ENCODE data around the gene LARP1.

Gene LARP1

DNA sequence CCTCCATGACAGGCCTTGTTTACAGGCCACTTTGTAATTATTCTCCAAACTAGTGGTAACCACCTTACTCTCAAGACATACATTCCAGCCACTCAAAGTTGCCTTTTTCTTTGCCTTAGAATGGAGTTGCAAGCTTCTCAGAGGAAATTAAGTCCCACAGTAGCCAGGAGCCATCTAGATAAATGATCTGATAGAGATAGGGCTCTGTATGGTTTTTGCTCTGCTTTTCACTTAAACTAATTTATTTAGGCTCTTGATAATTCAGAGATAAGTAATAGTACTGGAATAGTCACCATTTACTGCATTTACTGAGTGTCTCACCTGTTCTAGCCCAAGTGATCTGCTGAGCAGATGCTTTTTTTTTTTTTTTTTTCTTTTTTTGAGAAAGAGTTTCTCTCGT lies 7.5 kb downstream of the LARP1 start:
- no peak for DNase-seq

DNA sequence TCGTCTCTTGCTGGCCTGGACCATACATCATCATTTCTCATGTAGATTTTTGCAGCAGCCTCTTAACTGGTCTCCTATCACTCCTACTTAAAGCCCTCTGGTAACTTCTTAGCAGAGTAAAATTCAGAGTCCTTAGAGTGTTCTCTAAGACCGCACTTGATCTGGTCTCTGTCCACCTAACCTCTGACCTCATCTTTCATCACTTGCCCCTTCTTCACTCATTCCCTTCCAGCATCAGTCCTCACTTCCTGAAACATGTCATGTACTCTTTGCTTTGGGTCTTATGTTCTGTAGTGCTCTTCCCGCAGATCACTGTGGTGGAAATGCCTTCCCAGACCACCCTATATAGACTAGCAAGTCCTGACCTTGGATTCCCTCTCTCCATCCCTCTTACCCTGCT lies 9.8 kb downstream of the LARP1 start:
- no peak for DNase-seq

DNA sequence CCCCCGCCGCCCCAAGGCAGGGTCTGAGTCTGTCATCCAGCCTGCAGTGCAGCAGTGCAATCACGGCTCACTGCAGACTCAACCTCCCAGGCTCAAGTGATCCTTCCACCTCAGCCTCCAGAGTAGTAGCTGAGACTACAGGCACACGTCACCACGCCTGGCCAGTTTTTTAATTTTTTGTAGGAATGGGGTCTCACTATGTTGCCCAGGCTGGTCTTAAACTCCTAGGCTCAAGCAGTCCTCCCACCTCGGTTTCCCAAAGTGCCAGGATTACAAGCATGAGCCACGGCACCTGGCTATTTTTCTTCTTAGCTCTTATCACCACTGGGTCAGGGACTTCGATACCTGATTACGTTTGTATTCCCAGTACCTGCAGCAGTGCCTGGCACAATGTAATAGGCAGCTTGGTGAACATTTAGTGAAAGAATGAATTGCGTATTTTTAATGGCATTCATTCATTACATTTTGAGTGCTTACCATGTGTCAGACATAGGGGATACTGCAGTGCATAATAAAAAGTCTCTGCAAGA lies 10.3 kb downstream of the LARP1 start:
- no peak for DNase-seq

DNA sequence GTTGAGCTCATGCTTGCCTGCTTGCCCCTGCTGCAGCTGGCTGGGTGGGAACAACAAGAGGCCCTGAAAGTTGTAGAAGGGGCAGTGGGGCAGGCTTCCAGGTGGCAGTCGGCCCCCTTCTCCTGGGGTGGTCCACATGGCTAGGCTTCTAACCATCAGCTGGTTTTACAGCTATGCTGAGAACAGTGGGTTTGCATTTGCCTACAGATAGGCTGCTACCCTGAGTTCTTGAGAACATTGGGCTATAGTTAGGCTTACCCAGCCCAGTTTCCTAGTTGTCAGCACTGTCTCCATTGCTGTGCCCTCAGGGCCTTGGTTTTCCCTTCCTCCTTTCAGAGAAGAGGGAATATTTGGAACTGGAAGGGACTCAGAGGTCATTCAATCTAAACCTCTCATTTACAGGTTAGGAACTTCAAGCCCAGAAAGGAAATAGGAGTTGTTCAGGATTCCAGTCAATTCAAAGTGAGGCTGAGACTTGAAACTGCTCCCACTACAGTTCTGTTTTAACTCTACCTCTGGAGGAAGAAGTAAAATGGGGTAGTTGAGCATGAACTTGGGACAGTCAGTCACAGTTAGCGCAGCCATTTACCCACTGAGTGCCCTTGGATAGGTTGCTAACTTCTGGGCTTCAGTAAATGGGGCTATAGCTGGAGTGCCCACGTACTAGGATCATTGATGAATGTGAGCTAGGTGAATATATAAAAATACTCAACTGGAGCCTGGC lies 11.5 kb downstream of the LARP1 start:
- DNase-seq = no peak

DNA sequence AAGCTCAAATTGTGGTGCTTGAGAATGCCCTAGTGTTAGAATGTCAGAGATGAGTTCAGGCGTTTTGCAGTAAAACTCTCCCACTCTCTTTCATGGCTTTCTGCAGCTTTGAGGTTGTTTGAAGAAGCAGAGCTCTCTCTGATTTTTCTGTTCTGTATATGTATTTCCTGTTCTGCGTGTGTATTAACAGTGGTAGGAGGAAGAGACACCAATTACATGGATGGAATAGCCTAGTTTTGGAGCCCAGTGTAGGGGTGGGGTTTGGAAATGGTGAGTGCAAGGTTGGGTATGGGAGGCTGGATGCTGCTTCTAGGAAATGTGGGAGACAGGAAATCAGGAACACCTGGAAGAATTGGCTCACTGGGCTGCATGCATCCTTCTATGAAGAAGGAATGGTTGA lies 12.4 kb downstream of the LARP1 start:
- no peak for DNase-seq

DNA sequence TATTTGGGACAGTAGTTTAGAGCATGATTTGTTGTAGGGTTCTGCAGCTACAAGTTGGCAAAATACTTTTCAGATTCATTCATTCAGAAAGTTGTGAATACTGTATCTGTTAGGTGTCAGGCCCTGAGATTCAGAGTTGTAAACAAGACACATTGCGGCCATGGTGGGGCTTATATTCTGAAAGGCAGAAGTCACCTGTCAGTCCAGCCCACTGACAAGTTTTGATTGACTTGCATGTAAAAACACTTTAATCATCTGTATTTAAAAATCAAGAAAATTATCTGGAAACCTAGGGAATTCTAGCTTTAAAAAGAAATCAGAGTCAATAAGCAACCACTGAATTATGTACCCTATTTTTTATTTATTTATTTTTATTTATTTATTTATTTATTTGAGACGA lies 13.0 kb downstream of the LARP1 start:
- DNase-seq = no peak

DNA sequence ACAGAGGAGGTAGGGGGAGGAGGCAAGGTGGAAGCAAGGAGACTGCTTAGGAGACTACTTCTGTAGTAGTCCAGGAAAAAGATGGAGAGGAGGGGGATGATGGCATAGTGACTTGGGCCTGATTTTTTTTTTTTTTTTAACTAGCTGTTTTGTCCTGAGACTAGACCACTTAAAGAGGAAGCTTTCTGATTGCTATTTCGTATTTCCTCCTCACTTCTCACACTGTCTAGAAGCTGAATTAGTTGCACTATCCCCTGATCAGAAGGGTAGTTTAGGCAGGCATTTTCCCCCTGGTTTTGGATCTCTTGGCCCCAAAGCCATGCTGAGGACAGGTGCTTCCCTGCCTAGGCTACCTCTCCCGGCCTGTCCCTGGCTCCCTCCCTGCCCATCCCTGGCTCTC lies 14.9 kb downstream of the LARP1 start:
- DNase-seq = no peak

DNA sequence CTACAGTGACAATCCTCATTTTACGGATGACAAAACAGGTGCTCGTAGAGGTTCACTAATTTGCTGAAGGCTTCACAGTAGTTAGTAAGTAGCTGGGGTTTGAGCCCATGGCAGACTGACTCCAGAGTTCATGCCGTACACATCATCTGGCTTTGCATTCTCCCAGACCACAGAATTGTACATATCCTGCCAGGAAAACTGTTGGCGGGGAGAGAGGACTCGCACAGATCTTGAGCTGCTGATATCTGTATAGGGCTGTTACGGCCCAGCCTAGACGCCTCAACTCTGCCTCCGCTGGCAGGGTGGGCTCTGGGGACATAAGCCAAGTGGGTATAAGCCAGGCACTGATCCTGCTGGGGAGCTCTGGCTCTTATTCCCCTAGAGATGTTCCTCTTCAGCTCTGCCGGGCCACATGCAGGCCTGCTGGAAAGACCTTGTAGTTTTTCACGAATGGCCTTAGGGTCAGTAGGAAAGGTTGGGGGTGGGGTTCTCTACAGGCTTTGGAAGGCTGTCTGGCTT lies 16.3 kb downstream of the LARP1 start:
- no peak for DNase-seq

DNA sequence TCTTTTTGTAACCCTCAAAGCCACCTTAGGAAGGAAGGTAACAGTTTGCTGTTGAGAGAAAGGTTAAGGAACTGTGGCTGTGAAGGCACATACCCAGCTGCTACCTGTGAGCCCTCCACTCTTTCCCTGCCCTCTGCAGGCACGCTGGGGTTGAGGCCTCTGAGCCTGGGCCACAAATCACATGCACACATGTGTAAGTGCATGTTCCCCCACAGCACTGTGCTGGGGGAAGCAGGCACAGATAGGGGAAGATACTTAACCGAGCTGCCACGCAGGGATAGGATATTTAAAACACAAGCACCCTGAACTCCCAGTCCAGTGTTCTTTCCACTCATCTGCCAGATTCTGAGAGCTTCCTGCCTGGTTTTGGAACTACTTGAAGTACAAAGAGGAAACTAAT lies 18.1 kb downstream of the LARP1 start:
- DNase-seq = no peak

DNA sequence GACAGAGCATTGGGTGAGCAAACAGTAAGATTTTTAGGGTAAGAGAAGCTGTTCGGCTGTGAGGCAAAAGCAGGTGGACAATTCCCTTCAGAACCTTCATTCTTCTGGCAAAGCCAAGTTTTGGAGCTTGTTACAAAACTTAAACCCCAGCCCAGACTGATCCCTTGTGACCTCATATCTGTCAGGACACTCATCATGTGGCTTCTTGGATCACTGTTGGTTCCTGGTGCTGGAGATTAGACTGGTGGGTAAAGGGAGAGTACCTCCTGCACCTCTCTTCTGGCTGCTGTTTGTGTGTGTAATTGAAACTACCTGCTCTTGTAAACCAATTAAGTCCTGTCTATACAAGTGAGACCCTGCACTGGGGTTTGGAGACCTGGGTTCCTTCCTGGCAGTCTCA lies 21.0 kb downstream of the LARP1 start:
- DNase-seq = no peak

DNA sequence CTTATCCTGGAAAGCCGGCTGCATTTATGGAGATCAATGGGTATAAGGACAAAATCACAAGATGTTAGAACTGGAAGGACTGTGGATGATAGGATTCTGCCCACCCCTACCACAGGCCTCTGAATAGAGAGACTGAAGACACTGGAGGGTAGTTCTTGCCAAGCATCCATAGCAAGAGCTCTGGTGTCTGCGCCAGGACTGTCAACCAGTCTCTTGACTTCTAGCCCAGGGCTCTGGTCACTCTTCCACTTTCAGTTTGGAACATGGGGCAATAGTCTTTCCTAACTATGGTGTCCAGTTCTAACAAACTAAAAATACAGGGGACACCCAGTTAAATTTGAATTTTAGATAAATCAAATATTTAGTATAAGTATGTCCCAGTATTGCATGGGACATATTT lies 23.4 kb downstream of the LARP1 start:
- DNase-seq = no peak

DNA sequence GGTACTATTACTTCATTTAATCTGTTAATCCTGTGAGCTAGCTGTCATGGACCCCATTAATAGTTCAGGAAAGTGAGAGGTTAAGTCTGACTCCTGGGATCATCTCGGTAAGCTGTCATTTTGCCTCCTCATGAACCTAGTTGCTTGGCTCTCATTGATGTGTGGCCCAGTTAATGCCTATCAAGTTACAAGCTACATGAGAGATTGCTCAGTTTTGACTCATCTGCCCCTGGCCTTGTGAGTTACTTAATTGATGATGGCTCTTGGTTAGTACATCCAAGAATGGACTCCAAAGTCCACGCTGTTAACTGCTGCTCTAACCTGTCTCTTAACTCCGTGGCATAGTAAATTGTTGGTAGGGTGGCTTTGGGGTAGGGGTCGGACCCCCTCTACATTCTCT lies 23.9 kb downstream of the LARP1 start:
- DNase-seq = no peak

DNA sequence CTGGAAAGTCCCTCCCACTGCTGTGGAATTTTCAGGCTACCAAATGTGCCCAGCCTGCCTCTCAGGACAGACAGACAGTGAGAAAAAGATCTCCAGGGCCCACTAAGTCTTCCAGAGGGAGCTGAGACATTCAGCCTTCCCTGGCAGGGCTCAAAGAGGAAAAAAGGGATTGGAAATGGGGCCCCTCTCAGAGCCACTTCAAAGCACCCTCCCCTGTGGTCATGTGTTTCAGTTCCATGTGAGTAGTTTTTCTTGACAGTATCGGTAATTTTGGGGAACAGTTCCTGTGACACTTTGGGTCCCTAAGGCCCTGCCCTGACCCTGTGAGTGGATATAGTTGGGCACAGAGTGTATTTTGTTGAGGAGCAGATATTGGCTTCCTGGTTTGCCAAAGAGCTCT lies 25.0 kb downstream of the LARP1 start:
- no peak for DNase-seq

DNA sequence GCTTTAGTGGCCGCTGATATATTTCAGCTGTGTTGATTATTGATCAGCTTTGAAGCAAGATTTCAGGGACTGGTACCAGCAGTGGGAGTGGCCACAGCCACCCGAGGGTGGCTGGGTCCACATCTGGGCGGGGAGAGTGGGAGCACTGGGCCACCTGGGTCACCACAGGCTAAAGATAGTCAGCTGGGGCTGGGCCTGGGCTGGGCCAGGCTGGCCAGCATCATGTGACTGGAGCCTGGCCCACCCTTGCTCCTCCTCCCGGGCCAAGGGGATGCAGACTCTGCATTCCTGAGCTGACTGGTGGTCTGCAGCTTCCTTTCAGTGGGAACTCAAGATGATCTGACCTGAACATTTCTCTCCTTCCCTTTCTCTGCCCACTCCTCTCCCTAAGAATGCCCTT lies 27.1 kb downstream of the LARP1 start:
- no peak for DNase-seq

DNA sequence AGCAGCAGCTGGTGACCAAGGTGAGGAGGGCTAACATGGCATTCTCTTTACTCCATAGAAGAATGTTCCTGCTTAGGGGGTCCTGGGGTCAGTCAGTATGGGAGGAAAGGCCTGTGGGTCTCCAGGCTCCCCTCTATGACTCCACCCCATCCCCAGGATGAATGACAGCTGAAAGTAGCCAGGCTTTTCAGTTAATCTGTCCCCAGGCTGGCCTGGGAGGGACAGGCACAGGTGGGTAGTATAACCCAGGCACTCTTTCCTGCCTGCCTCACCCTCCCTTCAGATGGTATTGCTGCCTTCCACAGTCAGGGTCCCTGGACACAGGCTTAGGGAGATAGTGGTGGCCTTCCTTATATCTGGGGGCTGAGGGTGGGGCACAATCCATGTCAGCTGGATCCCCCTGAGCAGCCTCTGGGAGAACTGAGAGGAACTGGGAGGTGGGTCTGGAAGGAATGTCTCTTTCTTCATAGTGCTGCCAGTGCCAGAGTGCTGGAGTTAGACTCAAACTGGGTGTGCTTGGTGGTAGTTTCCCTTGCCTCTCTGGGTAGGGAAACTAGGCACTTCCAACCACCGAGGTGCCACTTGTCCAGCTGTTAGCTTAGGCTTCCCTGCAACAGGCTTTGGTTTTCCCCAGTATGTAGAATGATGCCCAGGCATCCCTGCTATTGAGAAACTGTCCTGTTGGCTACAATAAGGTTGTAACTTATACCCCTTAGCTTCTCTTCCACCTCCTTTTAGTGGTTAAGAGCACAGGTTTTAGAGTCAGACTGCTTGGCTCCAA lies 27.8 kb downstream of the LARP1 start:
- no peak for DNase-seq

DNA sequence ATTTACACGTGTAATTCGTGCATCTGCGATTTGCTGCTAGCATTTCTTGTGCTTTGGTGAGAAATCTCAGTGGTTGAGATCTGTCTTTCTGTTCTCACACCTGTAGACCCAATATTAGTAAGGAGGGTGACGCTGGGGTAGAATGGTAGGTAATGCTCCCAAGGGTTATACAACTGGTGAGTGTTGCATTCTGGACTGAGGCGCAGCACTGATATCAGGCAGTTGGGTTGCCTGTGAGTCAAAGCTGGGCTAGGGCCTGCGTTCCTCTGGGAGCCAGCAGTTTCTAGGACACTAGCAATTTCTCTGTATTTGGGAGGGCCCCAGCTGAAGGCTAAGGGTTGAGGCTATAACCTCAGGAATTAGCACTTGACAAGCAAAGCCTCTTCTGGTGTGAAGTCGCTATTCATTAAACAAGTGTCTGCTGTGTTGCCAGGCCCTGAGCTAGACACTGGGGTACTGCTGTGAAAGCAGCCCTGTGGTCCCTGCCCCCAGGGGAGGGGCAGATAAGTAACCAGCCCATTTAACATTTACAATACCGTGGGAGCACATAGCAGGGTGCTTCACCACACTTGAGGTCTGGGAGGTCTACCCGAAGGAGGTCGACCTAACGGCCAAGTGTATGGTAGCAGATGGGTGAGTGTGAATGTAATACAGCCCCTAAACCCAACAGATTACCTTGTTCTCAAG lies 28.7 kb downstream of the LARP1 start:
- no peak for DNase-seq

DNA sequence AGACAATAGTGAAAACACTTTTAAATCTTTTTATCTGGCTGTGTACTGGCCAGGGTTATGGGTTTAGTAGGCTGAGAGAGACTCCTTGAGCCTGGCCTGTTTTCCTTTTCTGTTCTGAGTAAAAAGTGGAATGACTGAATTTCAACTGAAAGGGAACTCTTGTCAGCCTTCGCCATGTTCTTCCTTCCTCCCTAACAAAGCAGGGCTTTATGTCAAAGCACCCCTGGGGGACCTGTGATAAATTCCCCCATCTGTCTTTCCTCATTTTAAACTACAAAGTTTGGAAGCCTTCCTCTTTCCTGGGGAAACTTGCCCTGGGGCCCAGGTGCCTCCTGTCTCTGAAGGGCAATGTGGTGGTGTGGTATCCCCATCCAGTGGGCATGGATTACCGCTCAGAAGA lies 29.7 kb downstream of the LARP1 start:
- no peak for DNase-seq

DNA sequence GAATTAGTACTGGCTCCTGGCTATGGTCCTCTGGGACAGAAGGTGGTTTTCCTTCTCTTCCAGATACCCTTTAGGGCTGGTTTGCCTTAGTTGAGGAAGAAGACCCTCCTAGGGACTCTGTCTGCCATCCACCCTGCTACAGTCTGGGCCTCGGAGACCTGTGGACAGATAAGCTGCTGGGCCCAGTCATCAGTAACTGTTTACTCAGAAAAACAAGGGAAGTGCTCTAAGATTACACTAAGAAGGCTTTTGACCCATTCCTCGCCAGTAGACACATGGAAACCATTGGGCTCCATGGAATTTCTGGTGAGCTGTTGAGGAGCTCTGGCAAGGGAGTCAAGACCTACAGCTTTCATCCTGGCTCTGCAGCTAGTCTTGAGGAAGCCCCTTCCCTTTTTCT lies 31.2 kb downstream of the LARP1 start:
- DNase-seq = no peak

DNA sequence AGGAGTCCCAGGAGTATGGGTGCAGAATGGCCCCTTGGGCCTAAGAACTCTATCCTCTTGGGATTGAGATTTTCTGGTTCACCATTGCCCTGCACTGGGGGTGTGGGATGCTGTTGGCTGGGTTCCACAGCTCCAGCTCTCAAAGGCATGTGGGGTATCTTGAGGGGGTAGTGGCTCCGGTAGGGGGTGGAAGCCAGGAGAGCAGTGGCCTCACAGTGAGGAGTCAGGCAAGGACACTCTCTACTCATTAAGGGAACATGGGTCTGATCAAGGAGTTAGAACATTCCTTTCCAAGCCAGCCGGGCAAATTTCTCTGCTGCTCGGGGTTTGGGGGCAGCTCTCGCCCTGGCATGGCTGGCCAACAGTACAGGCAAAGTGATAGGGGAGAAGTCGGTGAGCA lies 33.0 kb downstream of the LARP1 start:
- DNase-seq = no peak

DNA sequence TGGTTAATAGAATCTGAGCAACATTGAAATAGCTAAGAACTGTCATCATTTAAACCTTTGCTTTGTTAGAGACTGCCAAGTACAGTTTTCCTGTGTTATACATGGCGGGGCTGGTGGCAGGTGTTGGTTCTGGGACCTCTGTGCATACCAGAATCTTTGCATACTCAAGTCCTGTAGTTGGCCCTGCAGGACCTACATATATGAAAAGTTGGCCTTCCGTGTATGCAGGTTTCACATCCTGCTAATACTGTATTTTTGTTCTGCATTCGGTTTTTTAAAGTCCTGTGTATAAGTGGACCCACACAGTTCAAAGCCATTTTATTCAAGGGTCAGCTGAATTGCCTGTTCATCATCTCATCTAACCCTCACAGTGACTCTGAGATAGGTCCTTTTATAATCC lies 36.4 kb downstream of the LARP1 start:
- DNase-seq = no peak

DNA sequence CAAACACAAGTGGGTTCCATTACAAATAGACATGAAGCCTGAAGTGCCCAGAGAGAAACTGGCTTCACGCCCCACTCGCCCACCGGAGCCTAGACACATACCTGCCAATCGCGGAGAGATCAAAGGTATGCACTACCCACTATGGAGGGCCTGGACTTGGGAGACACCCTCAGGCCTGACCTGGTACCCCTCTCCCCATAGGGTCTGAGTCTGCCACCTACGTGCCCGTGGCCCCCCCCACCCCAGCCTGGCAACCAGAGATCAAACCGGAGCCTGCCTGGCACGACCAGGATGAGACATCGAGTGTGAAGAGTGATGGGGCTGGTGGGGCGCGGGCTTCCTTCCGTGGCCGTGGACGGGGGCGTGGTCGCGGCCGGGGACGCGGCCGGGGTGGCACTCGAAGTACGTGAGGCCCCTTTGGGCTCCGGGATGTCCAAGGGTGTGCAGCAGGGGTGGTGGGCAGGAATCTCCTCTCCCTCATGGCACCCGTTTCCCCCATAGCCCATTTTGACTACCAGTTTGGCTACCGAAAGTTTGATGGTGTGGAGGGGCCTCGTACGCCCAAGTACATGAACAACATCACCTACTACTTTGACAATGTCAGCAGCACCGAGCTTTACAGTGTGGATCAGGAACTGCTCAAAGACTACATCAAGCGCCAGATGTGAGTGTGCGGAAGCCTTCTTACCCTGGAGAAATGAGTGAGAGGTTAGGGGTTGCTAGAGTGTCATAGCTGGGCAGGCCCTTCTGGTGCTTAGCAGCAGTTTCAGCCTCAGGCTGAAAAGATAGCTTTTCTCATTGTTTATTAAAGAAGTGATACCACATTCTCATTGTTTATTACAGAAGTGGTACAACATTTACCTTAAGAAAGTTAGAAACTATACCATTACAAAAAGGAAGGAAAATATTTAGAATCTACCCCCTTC lies 38.7 kb downstream of the LARP1 start:
- no peak for DNase-seq

DNA sequence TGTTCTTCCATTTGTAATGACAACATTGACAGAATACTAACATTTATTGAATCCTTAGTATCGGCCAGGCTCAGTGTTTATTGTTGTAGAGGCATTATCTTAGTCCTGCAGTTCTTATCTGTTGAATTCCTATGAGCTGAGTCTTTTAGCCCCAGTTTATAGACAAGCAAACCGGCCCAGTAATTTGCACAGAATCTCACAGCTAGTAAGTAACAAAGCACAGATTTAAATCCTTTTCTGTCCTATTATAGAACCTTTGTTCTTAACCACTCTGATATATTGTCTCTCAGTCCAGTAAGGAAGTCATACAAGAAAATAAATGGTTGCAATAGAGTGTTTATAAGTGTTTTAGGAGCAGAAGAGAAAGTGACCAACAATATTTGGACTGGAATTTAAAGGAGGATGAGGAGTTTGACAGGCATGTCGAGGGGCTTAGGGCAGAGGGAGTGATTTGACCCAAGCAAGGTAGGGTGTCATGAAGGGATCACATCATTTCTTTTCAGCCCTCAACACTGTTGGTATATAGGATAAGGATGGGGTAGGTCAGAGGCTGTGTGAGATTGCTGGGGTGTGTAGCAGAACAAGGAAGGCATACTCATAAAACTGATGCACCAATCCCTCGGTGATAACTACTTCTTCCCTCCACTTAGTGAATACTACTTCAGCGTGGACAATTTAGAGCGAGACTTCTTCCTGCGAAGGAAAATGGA lies 39.5 kb downstream of the LARP1 start:
- no peak for DNase-seq

Data from central memory CD4-positive, alpha-beta T cell (primary cell).